OCI-LY7 (cell line): ENCODE results near the gene HELQ. TPM values are rescaled to one million over a fixed set of nuclear protein-coding genes. Genes with fewer than 3 reads are reported as not detected.

Experiments
- BruUV-seq: library from RNA; stranded (reverse); fragments of 400-500 nt; replicated peaks from 2 replicates; lab custom pipeline; 2021; lab: Mats Ljungman, UMichigan
- CTCF ChIA-PET: fragments of 300-600 bp; sonication (Branson Sonifier 250); formaldehyde crosslinking; loops from one replicate; lab custom pipeline; 2022; ENCODE audit warnings: antibody characterized with exemption; ENCODE audit not compliant: unreplicated experiment; lab: Charles Lee
- POLR2A ChIA-PET: fragments of 300-600 bp; sonication (Branson Sonifier 250); formaldehyde crosslinking; loops from one replicate; lab custom pipeline; 2022; ENCODE audit warnings: antibody characterized with exemption; lab: Charles Lee
- DNase-seq: peaks from one replicate; pipeline ENCODE4 v3.0.0-alpha.2; 2015; ENCODE audit warnings: low spot score
- H2AFZ ChIP-seq: fragments of 200-600 bp; sonication (generic), shearing (Covaris generic); 2 replicates; pipeline ENCODE4 v1.6.1; 2014; ENCODE audit warnings: mild to moderate bottlenecking, antibody characterized with exemption, low read length, moderate library complexity
- H3K27ac ChIP-seq: fragments of 200-600 bp; sonication (generic); 2 replicates; pipeline ENCODE4 v1.5.1; 2014; ENCODE audit warnings: mixed run types, low read depth, mild to moderate bottlenecking, moderate library complexity, low read length, inconsistent platforms; ENCODE audit not compliant: poor library complexity, severe bottlenecking
- H3K36me3 ChIP-seq: fragments of 200-600 bp; sonication (generic); 2 replicates; pipeline ENCODE4 v1.6.1; 2014; ENCODE audit warnings: mild to moderate bottlenecking, antibody characterized with exemption, low read length, moderate library complexity, mixed read lengths; ENCODE audit not compliant: insufficient read depth
- H3K4me1 ChIP-seq: fragments of 200-600 bp; sonication (generic); 2 replicates; pipeline ENCODE4 v1.5.1; 2014; ENCODE audit warnings: mild to moderate bottlenecking, low read length; ENCODE audit not compliant: insufficient read depth, poor library complexity, severe bottlenecking
- H3K4me2 ChIP-seq: fragments of 200-600 bp; sonication (generic); 2 replicates; pipeline ENCODE4 v1.6.1; 2014; ENCODE audit warnings: mild to moderate bottlenecking, low read length
- H3K4me3 ChIP-seq: fragments of 200-600 bp; sonication (generic); 2 replicates; pipeline ENCODE4 v1.5.1; 2014; ENCODE audit warnings: mild to moderate bottlenecking, low read depth, low read length; ENCODE audit not compliant: poor library complexity, severe bottlenecking
- H3K79me2 ChIP-seq: fragments of 200-600 bp; sonication (generic); 2 replicates; pipeline ENCODE4 v1.6.1; 2016; ENCODE audit warnings: low read depth, mild to moderate bottlenecking, low read length, moderate library complexity, mixed read lengths; ENCODE audit not compliant: insufficient read depth
- H3K9me2 ChIP-seq: fragments of 200-600 bp; sonication (generic); 2 replicates; pipeline ENCODE4 v1.6.1; 2016; ENCODE audit warnings: mild to moderate bottlenecking, low read length, mixed read lengths; ENCODE audit not compliant: insufficient read depth
- H3K9me3 ChIP-seq: fragments of 200-600 bp; sonication (generic); 2 replicates; pipeline ENCODE4 v1.6.1; 2014; ENCODE audit warnings: mild to moderate bottlenecking, mixed run types, low read length, mixed read lengths
- H4K20me1 ChIP-seq: fragments of 200-600 bp; sonication (generic); 2 replicates; pipeline ENCODE4 v1.6.1; 2014; ENCODE audit warnings: mild to moderate bottlenecking, antibody characterized with exemption, low read length, moderate library complexity, mixed read lengths; ENCODE audit not compliant: insufficient read depth
- CTCF ChIP-seq: fragments of 200-600 bp; sonication (generic); conservative IDR thresholded peaks from 2 replicates; pipeline ENCODE4 v1.5.1; 2014; ENCODE audit warnings: mild to moderate bottlenecking, antibody characterized with exemption, low read length, moderate library complexity, mixed read lengths
- EZH2phosphoT487 ChIP-seq: fragments of 200-600 bp; sonication (generic); IDR thresholded peaks from 2 replicates; pipeline ENCODE4 v1.6.1; 2018; ENCODE audit warnings: low read depth, borderline replicate concordance, mild to moderate bottlenecking, mixed run types, antibody characterized with exemption, low read length, moderate library complexity, mixed read lengths
- intact Hi-C: fragments of 100-400 bp; cut with micrococcal nuclease; formaldehyde crosslinking; loops from one replicate; pipeline ENCODE4 v1.10.0; 2022; ENCODE audit not compliant: unreplicated experiment
- total RNA-seq, 2 experiments: library from RNA; depleted of rRNA in 1 of 2; stranded (reverse); fragments of >200 nt in 1 of 2; shearing (Covaris generic) in 1 of 2; gene quantifications; 2 replicates each; pipeline ENCODE4 v1.2.3, GENCODE V29; 2014 to 2022

Gene HELQ
- total RNA-seq, 2 experiments from 2014 or later, result 67.1 to 70.4 TPM

GRCh38 chr4:83371936-83372335 is 83.7 kb downstream of the HELQ start:
- no peak overlapping the region for H2AFZ ChIP-seq
- no peak overlapping the region for H3K4me3 ChIP-seq
- H3K27ac ChIP-seq, result no peak overlapping the region
- no peaks in the 10 kb centered on the region for H3K9me2 ChIP-seq
- no peaks in the 10 kb centered on the region for H3K9me3 ChIP-seq
- H3K79me2 ChIP-seq, result no peaks in the 10 kb centered on the region
- BruUV-seq, result no TSS peak
- intact Hi-C loops, result no loop called here
- peaks cover 10% of the 10 kb centered on the region for H3K4me1 ChIP-seq
- no peak for DNase-seq
- no peaks in the 10 kb centered on the region for H4K20me1 ChIP-seq
- H3K4me2 ChIP-seq, result no peak overlapping the region
- no peaks in the 10 kb centered on the region for H3K36me3 ChIP-seq
- no peak for TF ChIP-seq CTCF
- no peak for TF ChIP-seq EZH2phosphoT487
- CTCF ChIA-PET, result no interaction called here
- POLR2A ChIA-PET, result interaction anchor here (0.6 to 1.7 kb wide), 8 partner anchors 12 to 349 kb away, joined by 3 to 5 read pairs (median 4); no protein-coding TSS in a partner anchor

GRCh38 chr4:83371235-83371634 is 84.4 kb downstream of the HELQ start:
- no peak overlapping the region for H2AFZ ChIP-seq

More at GRCh38 chr4:83371235-83371634, 84.4 kb downstream of the HELQ start:
- no peak overlapping the region for H3K4me3 ChIP-seq
- H3K4me1 ChIP-seq, result peaks cover 14% of the 10 kb centered on the region
- H3K79me2 ChIP-seq, result no peaks in the 10 kb centered on the region
- H3K36me3 ChIP-seq, result no peaks in the 10 kb centered on the region
- no TSS peak for BruUV-seq
- TF ChIP-seq EZH2phosphoT487 (no peak), CTCF (no peak)
- ChIA-PET CTCF (no interaction called here), POLR2A (interaction anchor here (1.1 to 1.4 kb wide), 3 partner anchors 8 to 14 kb away, joined by 3 to 4 read pairs (median 3); no protein-coding TSS in a partner anchor)
- no peak for DNase-seq
- no peak overlapping the region for H3K27ac ChIP-seq
- intact Hi-C loops, result no loop called here
- H3K9me3 ChIP-seq, result no peaks in the 10 kb centered on the region
- no peak overlapping the region for H3K4me2 ChIP-seq
- H4K20me1 ChIP-seq, result no peaks in the 10 kb centered on the region
- H3K9me2 ChIP-seq, result no peaks in the 10 kb centered on the region
